Fibroblast of lung (primary cell): ENCODE data around the gene WNT9A. TPM values are rescaled to one million over a fixed set of nuclear protein-coding genes. Genes with fewer than 3 reads are reported as not detected.

Source experiments
- DNase-seq, 2 donors: peaks; one replicate each; pipeline versions ENCODE4 v3.0.0 to v3.0.0-alpha.2; 2010; ENCODE audit warnings: low read depth in 2 of 2
- H2AFZ ChIP-seq: 2 replicates; pipeline ENCODE4 v1.5.1; 2012; ENCODE audit warnings: low read length, control low read depth, inconsistent platforms
- H3K27ac ChIP-seq: 2 replicates; pipeline ENCODE4 v1.5.1; 2011; ENCODE audit warnings: low read length, control low read depth; ENCODE audit not compliant: insufficient read depth
- H3K27me3 ChIP-seq: 2 replicates; pipeline ENCODE4 v1.5.1; 2011; ENCODE audit warnings: mild to moderate bottlenecking, low read length; ENCODE audit not compliant: control insufficient read depth, insufficient read depth
- H3K36me3 ChIP-seq: 2 replicates; pipeline ENCODE4 v1.5.1; 2011; ENCODE audit warnings: low read length; ENCODE audit not compliant: control insufficient read depth, insufficient read depth
- H3K4me1 ChIP-seq: 2 replicates; pipeline ENCODE4 v1.5.1; 2011; ENCODE audit warnings: low read length; ENCODE audit not compliant: control insufficient read depth, insufficient read depth; ENCODE audit errors: extremely low read depth
- H3K4me2 ChIP-seq: 2 replicates; pipeline ENCODE4 v1.5.1; 2011; ENCODE audit warnings: low read length, control low read depth; ENCODE audit not compliant: insufficient read depth; ENCODE audit errors: extremely low read depth
- H3K4me3 ChIP-seq, 4 experiments: fragments of 200-600 bp in 1 of 4; sonication (generic) in 1 of 4; replicated peaks in 1 of 4; 2 replicates each; pipeline ENCODE4 v1.5.1; 2011 to 2016; ENCODE audit warnings: low read length in 4 of 4, low read depth in 3 of 4, mild to moderate bottlenecking in 3 of 4, control low read depth in 2 of 4, inconsistent platforms in 1 of 4, mixed read lengths in 1 of 4; ENCODE audit not compliant: insufficient read depth in 1 of 4; ENCODE audit errors: control extremely low read depth in 1 of 4
- H3K79me2 ChIP-seq: 2 replicates; pipeline ENCODE4 v1.5.1; 2012; ENCODE audit warnings: mild to moderate bottlenecking, low read length, inconsistent platforms; ENCODE audit not compliant: control insufficient read depth, insufficient read depth
- H3K9ac ChIP-seq: 2 replicates; pipeline ENCODE4 v1.5.1; 2011; ENCODE audit warnings: mild to moderate bottlenecking, low read length, control low read depth; ENCODE audit not compliant: insufficient read depth
- H3K9me3 ChIP-seq: 2 replicates; pipeline ENCODE4 v1.5.1; 2012; ENCODE audit warnings: low read depth, low read length; ENCODE audit not compliant: control insufficient read depth, insufficient read depth
- H4K20me1 ChIP-seq: 2 replicates; pipeline ENCODE4 v1.5.1; 2011; ENCODE audit warnings: low read length; ENCODE audit not compliant: control insufficient read depth, insufficient read depth; ENCODE audit errors: extremely low read depth
- EZH2 ChIP-seq: IDR thresholded peaks from 2 replicates; pipeline ENCODE4 v1.5.1; 2012; ENCODE audit warnings: low read length, control low read depth, mild to moderate bottlenecking; ENCODE audit errors: missing control alignments
- polyA plus RNA-seq, 2 donors: library from polyadenylated mRNA; depleted of rRNA in 1 of 2; stranded (reverse) in 1 of 2; unstranded in 1 of 2; fragments of >200 nt; gene quantifications; 2 replicates each; pipeline ENCODE4 v1.2.1, GENCODE V29; 2011 to 2012; ENCODE audit warnings: missing spikeins in 1 of 2
- total RNA-seq: library from RNA; depleted of rRNA; stranded (reverse); fragments of >200 nt; gene quantifications from 2 replicates; pipeline ENCODE4 v1.2.1, GENCODE V29; 2014
- TF ChIP-seq, protein P1 (sequence below), 2 donors: IDR thresholded peaks in 1 of 2; conservative IDR thresholded peaks in 1 of 2; 1 replicate in 1 of 2; 2 replicates in 1 of 2; pipeline ENCODE4 v1.5.1; 2011 to 2012; ENCODE audit warnings: low read length in 2 of 2, control low read depth in 1 of 2, inconsistent platforms in 1 of 2, low read depth in 1 of 2, mild to moderate bottlenecking in 1 of 2

The WNT9A gene
- total and polyA plus RNA-seq, 2 donors (not counting 1 experiment from before 2014, with no cell fraction given) = 1.0 to 5.3 TPM

DNA sequence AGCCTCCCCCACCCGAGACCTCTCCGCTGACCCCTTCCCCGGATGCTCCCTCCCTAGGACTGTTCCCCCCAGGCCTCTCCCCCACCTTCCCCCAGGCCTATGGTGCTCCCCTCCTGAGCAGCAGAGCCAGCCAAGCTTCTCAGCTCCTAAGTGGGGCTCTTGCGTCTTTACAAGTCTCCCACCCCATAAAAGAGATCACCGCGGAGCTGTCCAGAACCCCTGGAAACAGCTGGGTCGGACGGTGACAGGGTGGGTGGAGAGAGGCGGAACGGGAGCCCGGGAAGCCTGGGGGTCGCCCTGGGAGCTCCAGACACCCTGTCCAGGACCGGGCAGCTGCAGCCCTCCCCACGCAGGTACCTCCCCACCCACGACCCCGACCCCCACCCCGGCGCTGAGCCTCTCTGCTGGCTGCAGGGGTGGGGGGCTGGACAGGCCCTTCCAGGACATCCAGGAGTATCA, 61.2 kb downstream of the WNT9A start:
- no peaks in the 10 kb centered on the region for H3K9me3 ChIP-seq
- H3K27me3 ChIP-seq = no peaks in the 10 kb centered on the region
- peaks cover 2% of the 10 kb centered on the region for H3K4me1 ChIP-seq
- H3K79me2 ChIP-seq = no peaks in the 10 kb centered on the region
- H3K9ac ChIP-seq = no peak overlapping the region
- no peak overlapping the region for H3K4me2 ChIP-seq
- peak overlapping the region in 1 of 4 experiments; percentile 36 for H3K4me3 ChIP-seq
- no peak overlapping the region for H3K27ac ChIP-seq
- DNase-seq = no peak
- no peak overlapping the region for H2AFZ ChIP-seq
- H4K20me1 ChIP-seq = no peaks in the 10 kb centered on the region
- no peaks in the 10 kb centered on the region for H3K36me3 ChIP-seq
- no peak for TF ChIP-seq EZH2
- TF ChIP-seq, protein P1, sequence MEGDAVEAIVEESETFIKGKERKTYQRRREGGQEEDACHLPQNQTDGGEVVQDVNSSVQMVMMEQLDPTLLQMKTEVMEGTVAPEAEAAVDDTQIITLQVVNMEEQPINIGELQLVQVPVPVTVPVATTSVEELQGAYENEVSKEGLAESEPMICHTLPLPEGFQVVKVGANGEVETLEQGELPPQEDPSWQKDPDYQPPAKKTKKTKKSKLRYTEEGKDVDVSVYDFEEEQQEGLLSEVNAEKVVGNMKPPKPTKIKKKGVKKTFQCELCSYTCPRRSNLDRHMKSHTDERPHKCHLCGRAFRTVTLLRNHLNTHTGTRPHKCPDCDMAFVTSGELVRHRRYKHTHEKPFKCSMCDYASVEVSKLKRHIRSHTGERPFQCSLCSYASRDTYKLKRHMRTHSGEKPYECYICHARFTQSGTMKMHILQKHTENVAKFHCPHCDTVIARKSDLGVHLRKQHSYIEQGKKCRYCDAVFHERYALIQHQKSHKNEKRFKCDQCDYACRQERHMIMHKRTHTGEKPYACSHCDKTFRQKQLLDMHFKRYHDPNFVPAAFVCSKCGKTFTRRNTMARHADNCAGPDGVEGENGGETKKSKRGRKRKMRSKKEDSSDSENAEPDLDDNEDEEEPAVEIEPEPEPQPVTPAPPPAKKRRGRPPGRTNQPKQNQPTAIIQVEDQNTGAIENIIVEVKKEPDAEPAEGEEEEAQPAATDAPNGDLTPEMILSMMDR (conservative IDR thresholded peaks at IDR 0.05 in 1 of 2, IDR thresholded peaks at IDR 0.05 in 1 of 2; ENCODE audit: low read depth in 1 of 2, low read length in 2 of 2) = no peak

DNA sequence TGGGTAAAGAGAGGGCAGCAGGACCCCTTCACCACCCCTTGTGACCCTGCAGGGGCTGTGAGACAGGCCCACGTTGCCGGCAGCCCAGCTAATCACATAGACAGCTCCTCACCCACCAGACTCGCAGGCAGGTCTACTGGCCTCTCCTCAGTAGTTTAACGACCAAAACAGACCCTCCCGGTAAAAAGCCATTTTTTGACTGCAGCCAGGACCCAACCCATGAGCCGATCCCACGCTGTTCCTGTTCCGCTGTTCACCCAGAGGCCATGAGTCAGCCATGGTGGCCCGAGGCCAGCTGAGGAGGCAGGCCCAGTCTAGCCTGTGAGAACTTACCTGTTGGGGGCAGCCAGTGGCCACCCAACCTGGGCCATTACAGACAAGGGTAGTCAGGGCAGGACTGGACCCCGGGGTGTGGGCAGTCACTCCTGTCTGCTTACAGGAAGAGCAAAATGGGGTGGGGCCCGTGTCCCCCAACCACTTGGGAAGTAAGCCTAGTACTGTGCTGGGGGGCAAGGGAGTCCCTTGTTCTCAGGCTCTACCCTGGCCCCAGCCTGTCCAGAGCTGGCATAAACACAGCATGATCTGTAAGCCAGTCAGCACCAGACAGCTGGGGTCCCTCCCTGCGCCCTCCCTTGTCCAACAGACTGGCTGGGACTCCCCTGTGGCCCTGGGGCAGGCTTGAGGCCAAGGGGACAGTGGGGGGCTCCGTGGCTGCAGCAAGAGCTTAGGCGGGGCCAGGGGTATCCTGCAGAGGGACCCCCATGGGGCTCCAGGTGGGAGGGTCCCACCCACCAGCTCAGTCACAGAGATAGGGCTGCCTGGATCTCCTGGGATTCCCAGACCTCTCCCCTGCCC, 61.9 kb downstream of the WNT9A start:
- H4K20me1 ChIP-seq = no peaks in the 10 kb centered on the region
- no peak overlapping the region for H3K9ac ChIP-seq
- H3K27me3 ChIP-seq = no peaks in the 10 kb centered on the region
- H3K36me3 ChIP-seq = no peaks in the 10 kb centered on the region
- H3K9me3 ChIP-seq = no peaks in the 10 kb centered on the region
- H3K4me1 ChIP-seq = peaks cover 2% of the 10 kb centered on the region
- H3K27ac ChIP-seq = no peak overlapping the region
- no peak overlapping the region for H3K4me3 ChIP-seq
- peak overlapping the region; percentile 25 for H3K4me2 ChIP-seq
- TF ChIP-seq, protein P1 (conservative IDR thresholded peaks at IDR 0.05 in 1 of 2, IDR thresholded peaks at IDR 0.05 in 1 of 2; ENCODE audit: low read depth in 1 of 2, low read length in 2 of 2) = no peak
- TF ChIP-seq EZH2 = no peak
- H3K79me2 ChIP-seq = no peaks in the 10 kb centered on the region
- peak; percentile 39 to 64 for DNase-seq
- H2AFZ ChIP-seq = no peak overlapping the region

DNA sequence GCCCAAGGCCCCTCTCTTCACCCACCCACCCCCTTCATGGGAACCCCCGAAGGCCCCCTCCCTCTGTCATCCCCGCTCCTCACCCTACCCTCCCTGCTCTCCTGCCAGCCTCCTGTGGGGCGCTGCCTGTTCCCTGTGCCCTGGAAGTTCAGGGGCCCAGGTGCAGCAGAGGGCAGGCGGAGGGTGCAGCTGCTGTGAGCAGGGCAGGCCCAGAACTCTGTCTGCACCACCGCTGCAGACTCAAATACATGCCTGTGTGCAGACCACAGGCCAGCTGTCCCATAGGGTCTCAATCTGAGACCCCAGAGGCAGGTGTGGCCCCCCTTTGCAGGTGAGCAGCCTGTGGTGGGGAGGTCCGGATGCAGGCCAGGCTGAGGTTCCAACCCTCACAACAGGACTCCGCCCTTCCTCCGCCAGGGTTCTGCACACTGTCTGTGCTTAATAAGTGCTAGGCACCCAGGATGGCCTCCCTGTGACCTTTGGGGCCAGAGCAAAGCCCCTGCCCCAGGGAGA, 62.5 kb downstream of the WNT9A start:
- no peak overlapping the region for H2AFZ ChIP-seq
- no peak overlapping the region for H3K9ac ChIP-seq
- H3K4me1 ChIP-seq = peaks cover 2% of the 10 kb centered on the region
- TF ChIP-seq EZH2 = no peak
- TF ChIP-seq, protein P1 (conservative IDR thresholded peaks at IDR 0.05 in 1 of 2, IDR thresholded peaks at IDR 0.05 in 1 of 2; ENCODE audit: low read depth in 1 of 2, low read length in 2 of 2) = no peak
- no peaks in the 10 kb centered on the region for H4K20me1 ChIP-seq
- H3K4me2 ChIP-seq = peak overlapping the region; percentile 25
- no peaks in the 10 kb centered on the region for H3K36me3 ChIP-seq
- H3K4me3 ChIP-seq = no peak overlapping the region
- no peak overlapping the region for H3K27ac ChIP-seq
- H3K79me2 ChIP-seq = no peaks in the 10 kb centered on the region
- DNase-seq = no peak
- no peaks in the 10 kb centered on the region for H3K9me3 ChIP-seq
- no peaks in the 10 kb centered on the region for H3K27me3 ChIP-seq
